ENCODE data around the gene CFAP43.

Gene CFAP43

GRCh38 chr10:104197364-104197763 lies 34.8 kb downstream of the CFAP43 start:
- Histone ChIP-seq H2BK120ac (ENCODE audit: low read depth, low read length) (no peak overlapping the region), H3K4ac (ENCODE audit: low read depth in 1 of 2, low read length in 2 of 2) (no peak overlapping the region), H3K4me3 (ENCODE audit: insufficient read depth in 1 of 2, low read depth in 1 of 2, low read length in 2 of 2) (no peak overlapping the region), H2BK12ac (ENCODE audit: low read length in 2 of 2) (no peak overlapping the region), H3K9me3 (ENCODE audit: control insufficient read depth, low read length) (no peaks in the 10 kb centered on the region), H3K36me3 (ENCODE audit: control insufficient read depth in 1 of 2, insufficient read depth in 2 of 2, low read depth in 1 of 2, low read length in 2 of 2) (no peaks in the 10 kb centered on the region), H3K4me2 (ENCODE audit: low read length, poor library complexity, severe bottlenecking) (no peak overlapping the region), H4K91ac (ENCODE audit: low read length) (no peak overlapping the region), H2BK15ac (ENCODE audit: low read depth, poor library complexity, severe bottlenecking) (no peak overlapping the region), H3K9ac (ENCODE audit: low read length) (no peak overlapping the region), H4K8ac (ENCODE audit: low read length) (no peak overlapping the region), H2AFZ (ENCODE audit: low read depth, low read length) (no peak overlapping the region), H3K79me1 (replicated peaks; ENCODE audit: low read length, poor library complexity, severe bottlenecking) (no peaks in the 10 kb centered on the region), H3K4me1 (ENCODE audit: control insufficient read depth, insufficient read depth, low read depth, low read length) (peaks cover 2% of the 10 kb centered on the region), H2BK5ac (ENCODE audit: low read depth, low read length, poor library complexity, severe bottlenecking) (no peak overlapping the region), H2AK5ac (ENCODE audit: low read length, severe bottlenecking) (no peak overlapping the region), H3K23ac (ENCODE audit: low read length in 2 of 2) (no peak overlapping the region), H3K18ac (ENCODE audit: low read depth in 1 of 2, low read length in 2 of 2) (no peak overlapping the region), H3K14ac (ENCODE audit: low read length in 2 of 2) (no peak overlapping the region), H3K27ac (ENCODE audit: low read length, poor library complexity, severe bottlenecking) (no peak overlapping the region), H3K27me3 (ENCODE audit: control insufficient read depth in 1 of 2, insufficient read depth in 1 of 2, low read length in 2 of 2) (peaks cover 0 to 13% of the 10 kb centered on the region in 2 experiments)
- 50% methylated on average over 2 of the region's 2 CpGs for WGBS
- no peak for DNase-seq

GRCh38 chr10:104195706-104196105 lies 36.5 kb downstream of the CFAP43 start:
- WGBS, result 78% methylated on average over 1 of the region's 2 CpGs
- peaks cover 2% of the 10 kb centered on the region for H3K4me1 ChIP-seq (ENCODE audit: control insufficient read depth, insufficient read depth, low read depth, low read length)
- no peak overlapping the region for H2BK12ac ChIP-seq (ENCODE audit: low read length in 2 of 2)
- H2AFZ ChIP-seq (ENCODE audit: low read depth, low read length), result no peak overlapping the region
- no peak overlapping the region for H3K4me3 ChIP-seq (ENCODE audit: insufficient read depth in 1 of 2, low read depth in 1 of 2, low read length in 2 of 2)
- H3K9me3 ChIP-seq (ENCODE audit: control insufficient read depth, low read length), result no peaks in the 10 kb centered on the region
- no peak overlapping the region for H2BK15ac ChIP-seq (ENCODE audit: low read depth, poor library complexity, severe bottlenecking)
- no peak overlapping the region for H3K4me2 ChIP-seq (ENCODE audit: low read length, poor library complexity, severe bottlenecking)
- no peak overlapping the region for H2BK120ac ChIP-seq (ENCODE audit: low read depth, low read length)
- no peaks in the 10 kb centered on the region for H3K79me1 ChIP-seq (replicated peaks; ENCODE audit: low read length, poor library complexity, severe bottlenecking)
- DNase-seq, result no peak
- peaks cover 0 to 13% of the 10 kb centered on the region in 2 experiments for H3K27me3 ChIP-seq (ENCODE audit: control insufficient read depth in 1 of 2, insufficient read depth in 1 of 2, low read length in 2 of 2)
- no peak overlapping the region for H3K9ac ChIP-seq (ENCODE audit: low read length)
- H2AK5ac ChIP-seq (ENCODE audit: low read length, severe bottlenecking), result no peak overlapping the region
- H4K91ac ChIP-seq (ENCODE audit: low read length), result no peak overlapping the region
- no peak overlapping the region for H3K4ac ChIP-seq (ENCODE audit: low read depth in 1 of 2, low read length in 2 of 2)
- no peak overlapping the region for H2BK5ac ChIP-seq (ENCODE audit: low read depth, low read length, poor library complexity, severe bottlenecking)
- no peak overlapping the region for H3K27ac ChIP-seq (ENCODE audit: low read length, poor library complexity, severe bottlenecking)
- H3K14ac ChIP-seq (ENCODE audit: low read length in 2 of 2), result no peak overlapping the region
- no peak overlapping the region for H4K8ac ChIP-seq (ENCODE audit: low read length)
- no peaks in the 10 kb centered on the region for H3K36me3 ChIP-seq (ENCODE audit: control insufficient read depth in 1 of 2, insufficient read depth in 2 of 2, low read depth in 1 of 2, low read length in 2 of 2)
- H3K18ac ChIP-seq (ENCODE audit: low read depth in 1 of 2, low read length in 2 of 2), result no peak overlapping the region
- H3K23ac ChIP-seq (ENCODE audit: low read length in 2 of 2), result no peak overlapping the region

GRCh38 chr10:104193787-104194186 lies 38.4 kb downstream of the CFAP43 start:
- 88% methylated on average over 16 of the region's 17 CpGs for WGBS

GRCh38 chr10:104190695-104191094 lies 41.5 kb downstream of the CFAP43 start:
- no peak overlapping the region for H2BK12ac ChIP-seq (ENCODE audit: low read length in 2 of 2)
- no peak overlapping the region for H2AFZ ChIP-seq (ENCODE audit: low read depth, low read length)
- no peak overlapping the region for H3K4ac ChIP-seq (ENCODE audit: low read depth in 1 of 2, low read length in 2 of 2)
- H4K91ac ChIP-seq (ENCODE audit: low read length), result no peak overlapping the region
- no peak for DNase-seq
- no peaks in the 10 kb centered on the region for H3K36me3 ChIP-seq (ENCODE audit: control insufficient read depth in 1 of 2, insufficient read depth in 2 of 2, low read depth in 1 of 2, low read length in 2 of 2)
- WGBS, result 80% methylated on average over 5 of the region's 5 CpGs
- no peak overlapping the region for H3K4me2 ChIP-seq (ENCODE audit: low read length, poor library complexity, severe bottlenecking)
- no peak overlapping the region for H2AK5ac ChIP-seq (ENCODE audit: low read length, severe bottlenecking)
- H3K23ac ChIP-seq (ENCODE audit: low read length in 2 of 2), result no peak overlapping the region
- no peak overlapping the region for H3K4me3 ChIP-seq (ENCODE audit: insufficient read depth in 1 of 2, low read depth in 1 of 2, low read length in 2 of 2)
- no peak overlapping the region for H2BK15ac ChIP-seq (ENCODE audit: low read depth, poor library complexity, severe bottlenecking)
- no peaks in the 10 kb centered on the region for H3K79me1 ChIP-seq (replicated peaks; ENCODE audit: low read length, poor library complexity, severe bottlenecking)
- no peaks in the 10 kb centered on the region for H3K9me3 ChIP-seq (ENCODE audit: control insufficient read depth, low read length)
- H3K27ac ChIP-seq (ENCODE audit: low read length, poor library complexity, severe bottlenecking), result no peak overlapping the region
- no peak overlapping the region for H4K8ac ChIP-seq (ENCODE audit: low read length)
- peaks cover 0 to 25% of the 10 kb centered on the region in 2 experiments for H3K27me3 ChIP-seq (ENCODE audit: control insufficient read depth in 1 of 2, insufficient read depth in 1 of 2, low read length in 2 of 2)
- no peak overlapping the region for H3K9ac ChIP-seq (ENCODE audit: low read length)
- no peak overlapping the region for H2BK5ac ChIP-seq (ENCODE audit: low read depth, low read length, poor library complexity, severe bottlenecking)
- no peak overlapping the region for H3K14ac ChIP-seq (ENCODE audit: low read length in 2 of 2)
- H3K4me1 ChIP-seq (ENCODE audit: control insufficient read depth, insufficient read depth, low read depth, low read length), result no peaks in the 10 kb centered on the region
- H3K18ac ChIP-seq (ENCODE audit: low read depth in 1 of 2, low read length in 2 of 2), result no peak overlapping the region
- no peak overlapping the region for H2BK120ac ChIP-seq (ENCODE audit: low read depth, low read length)

More at GRCh38 chr10:104193787-104194186, 38.4 kb downstream of the CFAP43 start:
- no peak for DNase-seq
- H4K8ac ChIP-seq (ENCODE audit: low read length), result no peak overlapping the region
- no peak overlapping the region for H3K9ac ChIP-seq (ENCODE audit: low read length)
- H3K4ac ChIP-seq (ENCODE audit: low read depth in 1 of 2, low read length in 2 of 2), result no peak overlapping the region
- H3K4me1 ChIP-seq (ENCODE audit: control insufficient read depth, insufficient read depth, low read depth, low read length), result no peaks in the 10 kb centered on the region
- no peaks in the 10 kb centered on the region for H3K79me1 ChIP-seq (replicated peaks; ENCODE audit: low read length, poor library complexity, severe bottlenecking)
- no peak overlapping the region for H2BK15ac ChIP-seq (ENCODE audit: low read depth, poor library complexity, severe bottlenecking)
- no peak overlapping the region for H2AK5ac ChIP-seq (ENCODE audit: low read length, severe bottlenecking)
- H3K23ac ChIP-seq (ENCODE audit: low read length in 2 of 2), result no peak overlapping the region
- H3K14ac ChIP-seq (ENCODE audit: low read length in 2 of 2), result no peak overlapping the region
- H2AFZ ChIP-seq (ENCODE audit: low read depth, low read length), result no peak overlapping the region
- H2BK5ac ChIP-seq (ENCODE audit: low read depth, low read length, poor library complexity, severe bottlenecking), result no peak overlapping the region
- no peaks in the 10 kb centered on the region for H3K36me3 ChIP-seq (ENCODE audit: control insufficient read depth in 1 of 2, insufficient read depth in 2 of 2, low read depth in 1 of 2, low read length in 2 of 2)
- H3K27me3 ChIP-seq (ENCODE audit: control insufficient read depth in 1 of 2, insufficient read depth in 1 of 2, low read length in 2 of 2), result peaks cover 0 to 20% of the 10 kb centered on the region in 2 experiments
- no peak overlapping the region for H3K18ac ChIP-seq (ENCODE audit: low read depth in 1 of 2, low read length in 2 of 2)
- no peak overlapping the region for H3K27ac ChIP-seq (ENCODE audit: low read length, poor library complexity, severe bottlenecking)
- H3K9me3 ChIP-seq (ENCODE audit: control insufficient read depth, low read length), result no peaks in the 10 kb centered on the region
- no peak overlapping the region for H4K91ac ChIP-seq (ENCODE audit: low read length)
- H3K4me2 ChIP-seq (ENCODE audit: low read length, poor library complexity, severe bottlenecking), result no peak overlapping the region
- H3K4me3 ChIP-seq (ENCODE audit: insufficient read depth in 1 of 2, low read depth in 1 of 2, low read length in 2 of 2), result no peak overlapping the region
- no peak overlapping the region for H2BK120ac ChIP-seq (ENCODE audit: low read depth, low read length)
- H2BK12ac ChIP-seq (ENCODE audit: low read length in 2 of 2), result no peak overlapping the region
